Loucy (cell line): ENCODE data around the gene CRADD.

Experiments used
- H2AFZ ChIP-seq: fragments of 200-600 bp; sonication (generic); 2 replicates; pipeline ENCODE4 v1.6.0; 2016; ENCODE audit warnings: antibody characterized with exemption, mild to moderate bottlenecking, low read length, moderate library complexity
- H3F3A ChIP-seq: fragments of 200-600 bp; 2 replicates; pipeline ENCODE4 v1.6.0; 2016; ENCODE audit warnings: antibody characterized with exemption, low read depth, mild to moderate bottlenecking
- H3K27me3 ChIP-seq: fragments of 200-600 bp; sonication (generic); 2 replicates; pipeline ENCODE4 v1.6.1; 2014; ENCODE audit warnings: low read length, mild to moderate bottlenecking; ENCODE audit not compliant: insufficient read depth, poor library complexity, severe bottlenecking
- H3K36me3 ChIP-seq: fragments of 200-600 bp; sonication (generic); 2 replicates; pipeline ENCODE4 v1.6.1; 2016; ENCODE audit warnings: low read length; ENCODE audit not compliant: insufficient read depth
- H3K4me1 ChIP-seq: fragments of 200-600 bp; sonication (generic); 2 replicates; pipeline ENCODE4 v1.5.1; 2014; ENCODE audit warnings: low read length, mild to moderate bottlenecking; ENCODE audit not compliant: insufficient read depth, poor library complexity, severe bottlenecking
- H3K4me2 ChIP-seq: fragments of 200-600 bp; sonication (generic); 2 replicates; pipeline ENCODE4 v1.6.0; 2014; ENCODE audit warnings: antibody characterized with exemption, low read length, low read depth, mild to moderate bottlenecking; ENCODE audit not compliant: poor library complexity, severe bottlenecking
- H3K4me3 ChIP-seq: fragments of 200-600 bp; sonication (generic); 2 replicates; pipeline ENCODE4 v1.5.1; 2014; ENCODE audit warnings: low read length, mild to moderate bottlenecking, mixed read lengths; ENCODE audit not compliant: poor library complexity, severe bottlenecking
- H3K79me2 ChIP-seq: fragments of 200-600 bp; sonication (generic); 2 replicates; pipeline ENCODE4 v1.6.1; 2014; ENCODE audit warnings: low read length; ENCODE audit not compliant: insufficient read depth
- H3K9ac ChIP-seq: fragments of 200-600 bp; sonication (generic); 2 replicates; pipeline ENCODE4 v1.6.0; 2014; ENCODE audit warnings: mild to moderate bottlenecking, low read depth, low read length, moderate library complexity; ENCODE audit not compliant: poor library complexity, severe bottlenecking
- H3K9me2 ChIP-seq: fragments of 200-600 bp; sonication (generic); replicated peaks from 2 replicates; pipeline ENCODE4 v1.6.1; 2016; ENCODE audit warnings: low read depth, low read length, mixed read lengths
- H3K9me3 ChIP-seq: fragments of 200-600 bp; sonication (generic); 2 replicates; pipeline ENCODE4 v1.6.1; 2014; ENCODE audit warnings: mild to moderate bottlenecking, antibody characterized with exemption, low read length, low read depth; ENCODE audit not compliant: insufficient read depth
- H4K20me1 ChIP-seq: fragments of 200-600 bp; sonication (generic); 2 replicates; pipeline ENCODE4 v1.6.0; 2014; ENCODE audit warnings: antibody characterized with exemption, low read length, mild to moderate bottlenecking; ENCODE audit not compliant: insufficient read depth, poor library complexity, severe bottlenecking
- CTCF ChIP-seq: fragments of 200-600 bp; sonication (generic); conservative IDR thresholded peaks from 2 replicates; pipeline ENCODE4 v1.5.1; 2014; ENCODE audit warnings: mild to moderate bottlenecking, antibody characterized with exemption, low read length
- EZH2phosphoT487 ChIP-seq: fragments of 200-600 bp; IDR thresholded peaks from 2 replicates; pipeline ENCODE4 v1.6.1; 2018; ENCODE audit warnings: antibody characterized with exemption, mild to moderate bottlenecking, moderate library complexity, borderline replicate concordance

CRADD gene

GRCh38 chr12:93766796-93767523, 89.8 kb downstream of the CRADD start:
- H4K20me1 ChIP-seq: no peaks in the 10 kb centered on the region
- TF ChIP-seq CTCF (peak; percentile 58), EZH2phosphoT487 (no peak)
- no peak overlapping the region for H3K9ac ChIP-seq
- H3K27me3 ChIP-seq: no peaks in the 10 kb centered on the region
- H2AFZ ChIP-seq: no peak overlapping the region
- 0 out of 2 replicates have a peak, but pooled peaks cover 5% of the 10 kb centered on the region for H3F3A ChIP-seq
- no peak overlapping the region for H3K4me3 ChIP-seq
- peaks cover 60% of the 10 kb centered on the region for H3K4me1 ChIP-seq
- peak overlapping the region; percentile 60 for H3K4me2 ChIP-seq
- no peaks in the 10 kb centered on the region for H3K9me2 ChIP-seq
- no peaks in the 10 kb centered on the region for H3K79me2 ChIP-seq
- H3K36me3 ChIP-seq: no peaks in the 10 kb centered on the region
- no peaks in the 10 kb centered on the region for H3K9me3 ChIP-seq

GRCh38 chr12:93767524-93767863, 90.3 kb downstream of the CRADD start:
- Histone ChIP-seq H3K4me2 (peak overlapping the region; percentile 60), H3K9ac (no peak overlapping the region), H3K4me3 (peak overlapping the region; percentile 41), H3K9me3 (no peaks in the 10 kb centered on the region), H3F3A (0 out of 2 replicates have a peak, but pooled peaks cover 5% of the 10 kb centered on the region), H3K79me2 (no peaks in the 10 kb centered on the region), H3K27me3 (no peaks in the 10 kb centered on the region), H3K36me3 (no peaks in the 10 kb centered on the region), H4K20me1 (no peaks in the 10 kb centered on the region), H3K9me2 (no peaks in the 10 kb centered on the region), H2AFZ (no peak overlapping the region), H3K4me1 (peaks cover 61% of the 10 kb centered on the region)
- TF ChIP-seq EZH2phosphoT487 (no peak), CTCF (no peak)

GRCh38 chr12:93772003-93772700, 95.0 kb downstream of the CRADD start:
- Histone ChIP-seq H3K36me3 (no peaks in the 10 kb centered on the region), H3K4me1 (peaks cover 47% of the 10 kb centered on the region), H2AFZ (no peak overlapping the region), H3K79me2 (no peaks in the 10 kb centered on the region), H3K4me3 (no peak overlapping the region), H4K20me1 (no peaks in the 10 kb centered on the region), H3F3A (0 out of 2 replicates have a peak, but pooled peaks cover 5% of the 10 kb centered on the region), H3K9me3 (peaks cover 5% of the 10 kb centered on the region; the same call in 1 of the 2 replicates), H3K9me2 (no peaks in the 10 kb centered on the region), H3K4me2 (peak overlapping the region; percentile 11), H3K9ac (no peak overlapping the region), H3K27me3 (no peaks in the 10 kb centered on the region)
- TF ChIP-seq CTCF (no peak), EZH2phosphoT487 (no peak)
